ENCODE measurements around the gene LATS1.
A peak's percentile ranks its signal among the peaks of the same experiment; 100 is the strongest.

The LATS1 gene

DNA sequence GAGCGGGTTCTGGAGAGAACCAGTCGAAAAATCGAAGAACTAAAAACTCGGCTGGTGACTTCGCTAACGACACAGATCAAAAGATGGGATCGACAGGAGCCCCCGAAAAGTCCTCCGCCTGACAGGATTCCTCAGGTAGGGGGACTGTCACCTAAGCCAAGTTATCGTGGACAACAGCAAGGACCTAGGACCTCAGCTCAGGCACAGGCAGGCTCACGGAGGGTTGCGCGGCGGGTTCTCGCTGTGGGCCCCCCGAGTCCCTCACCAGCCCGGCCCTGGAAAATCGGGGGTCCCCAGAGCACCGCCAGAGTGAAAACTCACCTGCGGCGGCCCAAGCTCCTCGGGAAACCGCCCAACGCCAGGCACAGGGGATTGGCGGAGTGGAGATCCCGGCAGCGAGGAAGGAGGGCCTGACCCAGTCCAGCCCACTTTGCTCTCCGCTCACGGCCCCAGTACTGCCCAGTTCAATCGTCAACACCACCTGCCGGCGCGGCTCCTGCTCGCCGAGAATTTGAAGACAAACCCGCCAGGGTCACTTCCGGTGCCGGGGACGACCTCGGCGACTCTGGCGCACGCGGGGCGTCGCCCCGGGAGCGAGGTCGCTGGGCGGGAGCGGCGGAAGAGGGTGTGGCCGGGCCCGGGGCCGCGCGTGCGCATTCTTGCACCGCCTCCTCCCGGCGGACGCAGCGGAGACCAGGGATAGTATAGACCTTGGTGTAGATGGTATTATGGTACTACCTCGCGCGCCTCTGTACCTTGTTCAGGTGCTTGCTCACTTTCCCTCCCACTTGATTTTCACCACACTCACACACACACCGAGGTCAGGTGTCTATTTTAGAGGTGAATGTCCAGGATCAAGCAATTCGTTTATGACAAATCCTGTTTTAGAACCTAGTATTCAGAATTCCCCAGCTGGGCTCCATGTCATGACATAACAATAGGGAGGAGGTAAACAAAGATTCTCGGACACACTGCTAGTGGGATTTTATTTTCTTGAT is 69.5 kb downstream of the LATS1 start, which contains the start of gene KATNA1:
Gene KATNA1 (minus strand): TSS at position 567 of the 998 bp plus-strand sequence. CDS start 10,167 bp downstream, outside the sequence.
- DNase-seq, result peak; percentile 84 to 89

DNA sequence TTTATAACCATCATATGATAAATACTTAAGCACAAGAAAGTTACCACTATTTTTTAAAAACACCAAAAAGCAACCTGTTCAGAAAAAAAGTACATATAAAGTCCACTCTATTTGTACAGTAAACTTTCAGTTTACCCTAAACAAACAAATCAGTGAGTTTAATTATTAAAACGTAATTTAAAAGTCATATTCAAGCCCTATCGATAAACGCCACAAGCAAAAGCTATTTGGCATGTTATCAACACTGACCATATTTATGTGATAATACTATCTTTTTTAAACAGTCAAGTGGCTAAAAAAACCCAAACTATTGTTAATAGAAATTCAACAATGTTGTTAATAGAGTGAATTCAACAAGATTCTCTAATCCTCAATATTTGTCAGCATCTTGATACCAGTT is 71.3 kb downstream of the LATS1 start:
- DNase-seq, result no peak

DNA sequence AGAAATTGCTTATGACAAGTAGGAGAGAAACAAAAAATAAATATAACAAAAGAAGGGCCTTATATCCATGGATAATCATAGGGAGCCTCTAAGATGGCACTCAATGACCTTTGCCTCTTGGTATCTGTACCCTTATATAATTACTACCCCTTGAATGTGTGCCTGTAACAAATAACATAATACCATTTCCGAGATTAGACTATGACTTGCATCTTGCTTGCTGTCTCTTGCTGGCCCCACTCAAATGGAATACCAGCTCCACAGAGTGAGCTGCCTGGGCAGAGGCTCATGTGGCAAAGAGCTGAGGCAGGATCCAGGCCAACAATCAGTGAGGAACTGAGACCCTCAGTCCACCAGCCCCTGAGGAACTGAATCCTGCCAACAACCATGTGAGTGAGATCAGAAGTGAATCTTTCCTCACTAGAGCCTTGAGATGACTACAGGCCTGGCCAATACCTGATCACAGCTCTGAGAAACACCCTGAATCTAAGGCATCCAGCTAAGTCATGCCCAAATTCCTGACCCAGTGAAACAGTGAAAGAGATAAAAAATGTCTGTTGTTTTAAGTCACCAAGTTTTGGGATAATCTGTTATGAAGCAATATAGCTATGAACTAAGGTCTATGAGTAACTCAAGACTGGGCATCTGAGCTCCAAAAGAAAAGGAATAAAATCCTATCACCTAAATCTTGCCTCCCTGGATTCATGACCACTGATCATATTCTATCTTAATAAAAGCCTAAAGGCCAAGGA is 74.9 kb downstream of the LATS1 start:
- no peak for DNase-seq

DNA sequence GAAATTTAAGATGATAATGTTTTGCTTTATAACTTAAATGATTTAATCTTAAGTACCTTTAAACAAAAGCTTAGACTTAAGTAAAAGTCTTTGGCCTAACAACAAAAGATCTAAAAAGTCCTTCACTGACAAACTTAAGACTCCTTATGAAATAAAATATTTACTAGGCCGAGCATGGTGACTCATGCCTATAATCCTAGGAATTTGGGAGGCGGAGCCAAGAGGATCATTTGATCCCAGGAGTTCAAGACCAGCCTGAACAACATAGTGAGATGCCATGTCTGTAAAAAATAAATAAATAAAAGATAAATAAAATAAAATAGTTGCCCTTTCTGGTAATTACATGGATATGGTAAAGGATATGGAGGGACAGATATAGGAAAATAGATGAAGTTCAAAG is 81.8 kb downstream of the LATS1 start:
- no peak for DNase-seq

DNA sequence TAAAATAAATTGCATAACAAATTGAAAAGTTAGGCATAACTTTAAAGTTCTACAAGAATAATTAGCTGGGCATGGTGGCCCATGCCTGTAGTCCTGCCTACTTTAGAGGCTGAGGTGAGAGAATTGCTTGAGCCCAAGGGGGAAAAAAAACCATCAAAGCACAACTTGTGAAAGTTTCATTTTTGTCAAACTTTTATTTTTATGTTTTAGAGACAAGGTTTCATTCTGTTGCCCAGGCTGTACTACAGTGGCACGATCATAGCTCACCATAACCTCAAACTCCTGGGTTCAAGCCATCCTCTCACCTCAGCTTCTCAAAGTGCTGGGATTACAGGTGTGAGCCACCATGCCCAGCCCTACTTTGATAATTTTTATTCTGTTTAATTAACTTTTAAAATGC is 83.6 kb downstream of the LATS1 start:
- no peak for DNase-seq

DNA sequence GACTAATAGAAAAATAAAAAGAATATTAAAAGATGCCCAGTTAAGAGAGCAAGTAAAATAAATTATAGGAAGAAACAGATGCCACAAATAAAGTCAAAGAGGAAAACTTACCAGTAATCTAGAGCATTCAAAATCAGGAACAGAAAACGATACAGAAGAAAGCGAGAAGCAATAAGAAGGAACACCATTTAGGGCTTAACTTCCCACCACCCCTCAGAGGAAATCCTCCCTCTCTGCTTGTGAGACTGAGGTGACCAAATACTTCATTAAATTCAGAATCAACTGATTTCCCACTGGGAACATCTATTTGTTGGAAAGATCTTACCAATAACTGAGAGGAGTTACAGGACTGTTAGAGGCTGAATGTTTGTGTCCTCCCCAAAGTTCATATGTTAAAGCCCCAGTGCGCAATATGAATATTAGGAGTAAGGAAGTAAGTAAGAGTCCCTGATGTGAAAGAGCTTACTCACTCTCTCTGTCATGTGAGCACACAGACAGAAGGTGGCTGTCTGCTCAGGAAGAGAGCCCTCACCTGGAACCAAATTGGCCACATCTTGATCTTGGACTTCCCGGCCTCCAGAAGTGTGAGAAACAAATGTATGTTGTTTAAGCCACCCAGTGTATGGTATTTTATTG is 88.9 kb downstream of the LATS1 start:
- DNase-seq, result no peak

DNA sequence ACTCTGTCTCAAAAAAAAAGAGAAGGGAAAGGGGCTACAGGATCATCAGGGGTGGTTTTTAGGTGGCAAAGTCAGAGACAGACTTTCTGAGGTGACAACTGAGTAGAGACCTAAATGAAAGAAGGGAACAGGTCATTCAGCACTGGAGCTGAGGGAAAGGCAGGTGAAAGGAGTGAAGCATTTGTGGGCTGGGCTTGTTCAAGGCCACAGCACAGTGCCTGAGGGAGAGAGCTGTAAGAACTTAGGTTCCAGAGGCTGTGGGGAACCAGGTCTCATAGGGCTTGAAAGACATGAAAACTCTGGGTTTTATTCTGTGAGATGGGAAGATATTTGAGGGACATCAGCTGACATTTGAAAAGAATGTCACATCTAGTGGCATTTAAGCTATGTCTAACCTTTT is 90.2 kb downstream of the LATS1 start:
- no peak for DNase-seq

DNA sequence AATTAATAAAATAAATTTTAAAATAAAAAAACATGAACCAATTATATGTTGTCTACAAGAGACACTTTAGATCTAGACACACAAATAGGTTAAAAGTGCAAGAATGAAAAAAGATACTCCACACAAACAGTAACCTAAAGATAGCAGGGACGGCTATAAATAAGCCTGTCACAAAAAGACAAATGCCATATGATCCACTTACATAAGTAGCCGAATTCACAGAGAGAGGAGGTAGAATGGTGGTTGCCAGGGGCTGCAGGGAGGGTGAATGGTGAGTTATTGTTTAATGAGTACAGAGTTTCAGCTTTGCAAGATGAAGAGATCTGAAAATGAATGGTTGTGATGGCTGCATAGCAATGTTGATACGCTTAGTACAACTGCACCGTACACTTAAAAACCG is 102.1 kb downstream of the LATS1 start:
- DNase-seq, result no peak

DNA sequence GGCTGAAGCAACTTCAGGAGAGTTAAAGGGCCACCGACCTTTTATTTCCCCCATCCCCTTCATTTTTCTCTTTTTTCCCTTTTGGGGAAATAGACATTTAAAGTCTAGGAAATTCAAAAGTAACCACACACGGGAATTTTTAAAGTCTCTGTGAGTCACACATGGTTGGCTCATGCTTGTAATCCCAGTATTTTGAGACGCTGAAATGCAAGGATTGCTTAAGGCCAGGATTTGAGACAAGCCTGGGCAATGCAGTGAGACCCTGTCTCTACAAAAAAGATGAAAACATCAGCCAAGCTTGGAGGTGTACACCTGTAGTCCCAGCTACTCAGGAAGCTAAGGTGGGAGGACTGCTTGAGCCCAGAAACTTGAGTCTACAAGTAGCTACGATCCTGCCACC is 103.6 kb downstream of the LATS1 start:
- no peak for DNase-seq

DNA sequence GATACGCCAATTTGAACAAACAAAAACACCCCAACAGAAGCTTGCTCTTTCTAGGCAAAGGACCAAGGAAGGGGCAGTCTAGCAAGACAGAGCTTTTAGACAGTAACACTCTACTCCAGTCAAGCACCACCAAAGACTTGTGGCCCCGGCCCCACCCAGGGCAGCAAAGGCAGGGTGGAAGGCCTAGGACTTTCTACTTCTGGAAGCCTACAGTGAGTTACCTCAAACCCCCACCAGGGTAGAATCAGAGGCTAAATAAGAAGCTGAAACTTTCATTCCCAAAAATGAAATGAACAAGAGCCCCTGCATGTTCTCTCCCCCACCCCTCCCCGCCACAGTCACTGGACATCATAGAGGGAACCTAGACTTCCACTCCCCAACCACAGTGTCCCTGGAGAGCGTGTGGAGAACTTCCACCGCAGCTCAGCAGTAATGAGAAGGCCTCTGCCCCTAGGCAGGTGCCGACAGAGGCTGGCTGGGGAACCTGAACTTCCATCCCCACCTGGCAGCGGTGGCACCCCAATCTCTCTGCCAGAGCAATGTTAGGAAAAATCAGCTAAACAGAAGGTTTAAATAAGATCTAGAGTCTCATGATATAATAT is 109.4 kb downstream of the LATS1 start:
- no peak for DNase-seq
